Mammary epithelial cell (primary cell): ENCODE data around the gene ITPKA.

Experiments
- CTCF ChIP-seq, 2 donors: IDR thresholded peaks in 1 of 2; conservative IDR thresholded peaks in 1 of 2; 2 replicates each; pipeline ENCODE4 v1.5.1; 2011 to 2012; ENCODE audit warnings: inconsistent platforms in 2 of 2, low read length in 2 of 2, mild to moderate bottlenecking in 2 of 2, control low read depth in 1 of 2, low read depth in 1 of 2; ENCODE audit not compliant: insufficient read depth in 1 of 2; ENCODE audit errors: extremely low read depth in 1 of 2
- EZH2 ChIP-seq: IDR thresholded peaks from 2 replicates; pipeline ENCODE4 v1.6.1; 2012; ENCODE audit warnings: low read length, inconsistent platforms, borderline replicate concordance

GRCh38 chr15:41493205-41493901 is at the start of gene ITPKA:
- no peak for TF ChIP-seq CTCF (conservative IDR thresholded peaks at IDR 0.05 in 1 of 2, IDR thresholded peaks at IDR 0.05 in 1 of 2; ENCODE audit: extremely low read depth in 1 of 2, insufficient read depth in 1 of 2, low read depth in 1 of 2, low read length in 2 of 2)
- TF ChIP-seq EZH2 = no peak
